ENCODE results near the gene SPINK1. TPM values are rescaled to one million over a fixed set of nuclear protein-coding genes. Genes with fewer than 3 reads are reported as not detected.

SPINK1 gene
- polyA plus RNA-seq, 3 donors from 2014 or later: not detected

GRCh38 chr5:147860641-147861025 is 29.2 kb upstream of the SPINK1 start:
- Mint-ChIP-seq H3K27me3 (ENCODE audit: low read depth in 3 of 3) (peaks cover 0 to 5% (median 0%) of the 10 kb centered on the region in 3 donors), H3K4me1 (peaks cover 2 to 6% of the 10 kb centered on the region in 2 donors), H3K36me3 (no peaks in the 10 kb centered on the region), H3K27ac (no peak overlapping the region), H3K9me3 (no peaks in the 10 kb centered on the region), H3K4me3 (no peak overlapping the region)
- no peak for DNase-seq

GRCh38 chr5:147859962-147860640 is 28.6 kb upstream of the SPINK1 start:
- H3K4me1 Mint-ChIP-seq: peaks cover 2 to 6% of the 10 kb centered on the region in 2 donors
- no peaks in the 10 kb centered on the region for H3K9me3 Mint-ChIP-seq
- DNase-seq: no peak
- H3K27ac Mint-ChIP-seq: no peak overlapping the region
- no peak overlapping the region for H3K4me3 Mint-ChIP-seq
- peaks cover 0 to 5% (median 2%) of the 10 kb centered on the region in 3 donors for H3K27me3 Mint-ChIP-seq (ENCODE audit: low read depth in 3 of 3)
- H3K36me3 Mint-ChIP-seq: no peaks in the 10 kb centered on the region

DNA sequence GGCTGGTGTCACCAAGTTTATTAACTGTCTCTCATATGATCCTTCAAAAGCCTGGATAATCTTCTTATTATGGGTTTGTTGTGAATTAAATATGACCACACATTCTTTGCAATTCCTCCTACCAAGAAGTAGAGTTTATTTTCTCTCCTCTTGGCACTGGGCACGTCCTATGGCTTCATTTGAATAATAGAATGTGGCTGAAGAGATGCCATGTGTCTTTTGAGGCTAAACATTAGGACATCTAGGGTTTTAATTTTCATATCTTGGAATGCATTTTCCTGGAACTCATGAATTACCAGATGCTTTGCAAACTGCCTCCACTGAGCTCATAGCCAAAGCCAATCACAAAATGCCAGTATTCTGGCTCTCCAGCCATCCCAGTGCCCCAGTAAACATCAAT is 27.1 kb upstream of the SPINK1 start:
- no peaks in the 10 kb centered on the region for H3K36me3 Mint-ChIP-seq
- DNase-seq: no peak
- H3K27me3 Mint-ChIP-seq (ENCODE audit: low read depth in 3 of 3): peaks cover 4 to 6% (median 5%) of the 10 kb centered on the region in 3 donors
- no peak overlapping the region for H3K4me3 Mint-ChIP-seq
- H3K9me3 Mint-ChIP-seq: no peaks in the 10 kb centered on the region
- H3K4me1 Mint-ChIP-seq: peaks cover 2 to 6% of the 10 kb centered on the region in 2 donors
- H3K27ac Mint-ChIP-seq: no peak overlapping the region

- H3K9me3 Mint-ChIP-seq: no peaks in the 10 kb centered on the region
- no peaks in the 10 kb centered on the region for H3K36me3 Mint-ChIP-seq
- H3K4me3 Mint-ChIP-seq: no peak overlapping the region
- no peak overlapping the region for H3K27ac Mint-ChIP-seq
- peaks cover 4 to 6% (median 5%) of the 10 kb centered on the region in 3 donors for H3K27me3 Mint-ChIP-seq (ENCODE audit: low read depth in 3 of 3)
- DNase-seq: peak; percentile 6 to 37 (median 19)
- peaks cover 2 to 6% of the 10 kb centered on the region in 2 donors for H3K4me1 Mint-ChIP-seq
Observed at GRCh38 chr5:147857302-147858129, 26.0 kb upstream of the SPINK1 start.

DNA sequence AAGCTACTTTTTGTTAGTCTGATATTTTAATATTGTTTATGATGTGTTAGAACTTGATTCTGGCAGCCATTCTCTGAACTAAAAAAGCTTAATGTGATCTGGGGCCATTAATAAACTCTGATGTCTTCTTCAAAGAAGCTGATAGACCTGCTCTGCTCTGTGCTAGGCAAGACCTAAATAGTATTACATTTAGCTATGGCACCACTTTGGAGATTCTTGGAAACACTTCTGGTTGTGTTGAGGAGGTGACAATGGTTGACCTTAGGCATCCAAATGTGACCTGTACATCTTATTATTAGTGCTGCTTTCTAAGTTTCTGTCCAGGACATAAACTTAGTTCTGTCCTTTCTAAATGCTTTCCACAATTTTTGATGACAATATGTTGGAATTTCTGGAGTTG is 25.3 kb upstream of the SPINK1 start:
- no peak for DNase-seq
- Mint-ChIP-seq H3K9me3 (no peaks in the 10 kb centered on the region), H3K36me3 (no peaks in the 10 kb centered on the region), H3K4me1 (peaks cover 2 to 6% of the 10 kb centered on the region in 2 donors), H3K4me3 (no peak overlapping the region), H3K27ac (no peak overlapping the region), H3K27me3 (ENCODE audit: low read depth in 3 of 3) (peaks cover 4 to 6% (median 5%) of the 10 kb centered on the region in 3 donors)

GRCh38 chr5:147855774-147856069 is 24.3 kb upstream of the SPINK1 start:
- H3K4me1 Mint-ChIP-seq: peaks cover 2 to 6% of the 10 kb centered on the region in 2 donors
- no peak for DNase-seq
- no peak overlapping the region for H3K27ac Mint-ChIP-seq
- H3K27me3 Mint-ChIP-seq (ENCODE audit: low read depth in 3 of 3): peaks cover 2 to 6% (median 4%) of the 10 kb centered on the region in 3 donors
- no peaks in the 10 kb centered on the region for H3K9me3 Mint-ChIP-seq
- H3K4me3 Mint-ChIP-seq: no peak overlapping the region
- H3K36me3 Mint-ChIP-seq: no peaks in the 10 kb centered on the region

DNA sequence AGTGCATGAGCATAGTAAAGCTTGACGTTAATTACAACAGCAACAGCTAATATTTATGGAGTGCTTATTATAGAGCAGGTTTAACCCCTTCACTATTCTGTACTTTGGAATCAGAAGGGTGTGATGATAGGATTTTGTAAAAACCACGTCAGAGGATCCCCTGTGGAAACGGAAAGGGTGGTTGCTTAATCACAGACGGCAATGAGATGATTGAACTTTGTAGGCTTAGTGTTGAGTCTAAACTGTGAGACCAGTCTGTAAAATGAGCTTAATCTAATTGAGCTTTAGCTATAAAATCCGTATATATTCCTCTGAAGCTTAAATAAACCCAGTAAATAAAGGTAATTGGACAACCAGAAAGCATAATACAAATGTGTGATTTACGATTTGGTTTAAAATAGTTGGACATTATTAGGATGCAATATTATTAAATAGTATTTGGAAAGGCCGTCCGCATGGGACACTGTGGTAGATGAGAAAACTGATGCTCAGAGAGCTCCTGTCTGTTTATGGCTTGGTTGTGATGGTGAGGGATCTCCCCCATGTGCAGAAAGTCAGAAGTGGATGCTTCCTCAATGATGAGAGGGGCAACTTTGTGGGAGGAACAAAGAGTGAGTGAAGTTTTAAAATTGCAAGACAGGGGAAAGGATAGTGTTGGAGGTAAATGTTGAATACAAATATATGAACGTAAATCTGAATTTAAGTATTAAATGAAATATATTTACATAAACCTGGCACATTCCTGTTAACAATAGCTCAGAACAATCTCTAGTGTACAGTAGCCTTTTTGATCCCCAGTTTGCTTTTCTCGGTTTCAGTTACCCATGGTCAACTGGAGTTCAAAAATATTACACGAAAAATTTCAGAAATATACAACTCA is 23.7 kb upstream of the SPINK1 start:
- Mint-ChIP-seq H3K27ac (no peak overlapping the region), H3K4me1 (peaks cover 2 to 6% of the 10 kb centered on the region in 2 donors), H3K9me3 (no peaks in the 10 kb centered on the region), H3K4me3 (no peak overlapping the region), H3K27me3 (ENCODE audit: low read depth in 3 of 3) (peaks cover 2 to 6% (median 4%) of the 10 kb centered on the region in 3 donors), H3K36me3 (no peaks in the 10 kb centered on the region)
- no peak for DNase-seq

DNA sequence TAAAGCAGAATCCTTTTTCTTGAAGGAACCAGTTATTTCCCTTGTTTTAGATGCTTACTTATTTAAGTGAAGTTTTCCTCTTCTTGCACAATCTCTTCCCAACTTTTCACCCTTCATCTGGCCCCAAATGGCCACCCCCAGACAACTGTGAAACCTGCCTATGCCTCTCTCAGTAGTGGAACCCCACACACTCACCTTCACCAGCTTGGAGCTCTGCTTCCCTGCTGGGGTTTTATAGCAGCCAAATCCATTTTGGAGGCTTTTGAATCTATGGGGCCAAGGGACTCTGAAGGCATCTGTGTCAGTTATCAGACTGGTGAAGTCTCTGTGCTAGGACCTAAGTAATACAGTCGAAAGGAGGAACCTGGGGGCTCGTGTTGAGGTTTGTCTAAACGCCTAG is 22.9 kb upstream of the SPINK1 start:
- no peak overlapping the region for H3K27ac Mint-ChIP-seq
- peaks cover 2 to 6% of the 10 kb centered on the region in 2 donors for H3K4me1 Mint-ChIP-seq

DNA sequence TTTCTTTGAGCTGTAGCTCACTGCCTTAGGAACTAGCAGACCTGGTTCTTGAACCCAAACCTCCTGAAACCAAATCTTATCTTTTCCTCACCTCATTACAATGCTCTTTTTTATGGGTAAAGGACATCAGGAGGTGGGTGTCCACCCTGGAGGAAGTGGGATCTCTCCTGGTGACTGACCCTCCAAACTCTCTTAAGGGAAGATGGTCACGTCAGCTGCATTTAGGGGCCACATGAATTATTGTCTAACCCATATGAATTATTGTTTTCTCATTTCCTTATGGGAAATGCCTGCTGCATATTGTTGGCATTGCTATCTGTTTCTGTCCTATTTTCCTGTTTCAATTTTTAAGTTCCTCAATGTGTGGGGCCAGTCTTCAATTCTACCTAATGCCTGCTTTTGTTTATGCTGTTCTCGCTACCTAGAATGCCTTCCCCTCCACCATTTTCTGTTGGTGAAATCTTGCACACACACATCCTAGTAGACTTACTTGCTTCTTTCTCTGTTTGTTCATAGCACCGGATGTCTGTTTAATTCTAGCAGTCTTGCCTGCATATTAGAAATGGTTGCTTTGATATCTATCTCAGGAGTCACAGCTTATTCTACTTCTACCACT is 22.0 kb upstream of the SPINK1 start:
- H3K4me1 Mint-ChIP-seq: peaks cover 2 to 6% of the 10 kb centered on the region in 2 donors
- no peaks in the 10 kb centered on the region for H3K36me3 Mint-ChIP-seq
- H3K27ac Mint-ChIP-seq: no peak overlapping the region
- H3K9me3 Mint-ChIP-seq: no peaks in the 10 kb centered on the region
- peaks cover 2 to 9% (median 6%) of the 10 kb centered on the region in 3 donors for H3K27me3 Mint-ChIP-seq (ENCODE audit: low read depth in 3 of 3)
- H3K4me3 Mint-ChIP-seq: no peak overlapping the region
- DNase-seq: no peak

More for the DNA sequence above, 22.9 kb upstream of the SPINK1 start:
- Mint-ChIP-seq H3K9me3 (no peaks in the 10 kb centered on the region), H3K27me3 (ENCODE audit: low read depth in 3 of 3) (peaks cover 2 to 6% (median 5%) of the 10 kb centered on the region in 3 donors), H3K4me3 (no peak overlapping the region), H3K36me3 (no peaks in the 10 kb centered on the region)
- no peak for DNase-seq

DNA sequence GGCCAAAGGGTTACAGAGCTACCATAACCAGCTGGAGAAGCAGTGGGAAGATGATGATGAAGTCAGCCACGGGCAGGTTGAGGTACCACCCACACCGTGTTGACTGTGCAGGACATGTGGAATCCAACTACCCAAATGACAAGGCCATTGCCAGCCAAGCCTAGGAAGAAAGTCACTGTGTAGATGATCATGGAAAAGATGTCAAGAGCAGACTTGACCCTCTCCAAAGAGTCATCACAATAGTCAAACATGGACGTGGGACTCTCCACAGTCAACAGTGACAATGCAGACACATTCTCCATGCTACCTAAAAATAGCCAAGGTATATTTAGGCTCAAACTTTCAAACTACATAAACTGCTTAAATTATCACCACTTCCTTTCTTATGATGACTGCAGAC is 20.9 kb upstream of the SPINK1 start:
- Mint-ChIP-seq H3K36me3 (no peaks in the 10 kb centered on the region), H3K4me3 (no peak overlapping the region), H3K27ac (no peak overlapping the region), H3K4me1 (peaks cover 0 to 2% of the 10 kb centered on the region in 2 donors), H3K9me3 (no peaks in the 10 kb centered on the region), H3K27me3 (ENCODE audit: low read depth in 3 of 3) (peaks cover 5 to 9% (median 6%) of the 10 kb centered on the region in 3 donors)
- DNase-seq: no peak

GRCh38 chr5:147851578-147851977 is 20.1 kb upstream of the SPINK1 start:
- no peaks in the 10 kb centered on the region for H3K9me3 Mint-ChIP-seq
- H3K27ac Mint-ChIP-seq: no peak overlapping the region
- no peaks in the 10 kb centered on the region for H3K4me1 Mint-ChIP-seq
- no peak overlapping the region for H3K4me3 Mint-ChIP-seq
- H3K27me3 Mint-ChIP-seq (ENCODE audit: low read depth in 3 of 3): peaks cover 9% of the 10 kb centered on the region in 3 donors
- DNase-seq: no peak
- H3K36me3 Mint-ChIP-seq: no peaks in the 10 kb centered on the region

GRCh38 chr5:147849226-147849625 is 17.8 kb upstream of the SPINK1 start:
- DNase-seq: no peak
- Mint-ChIP-seq H3K27me3 (ENCODE audit: low read depth in 3 of 3) (peaks cover 3 to 12% (median 6%) of the 10 kb centered on the region in 3 donors), H3K4me1 (no peaks in the 10 kb centered on the region), H3K4me3 (no peak overlapping the region), H3K36me3 (no peaks in the 10 kb centered on the region), H3K9me3 (no peaks in the 10 kb centered on the region), H3K27ac (no peak overlapping the region)

GRCh38 chr5:147845618-147846017 is 14.1 kb upstream of the SPINK1 start:
- H3K27me3 Mint-ChIP-seq (ENCODE audit: low read depth in 3 of 3): peaks cover 3 to 20% (median 7%) of the 10 kb centered on the region in 3 donors
- no peak overlapping the region for H3K4me3 Mint-ChIP-seq
- no peaks in the 10 kb centered on the region for H3K9me3 Mint-ChIP-seq
- H3K36me3 Mint-ChIP-seq: no peaks in the 10 kb centered on the region
- no peaks in the 10 kb centered on the region for H3K4me1 Mint-ChIP-seq
- no peak overlapping the region for H3K27ac Mint-ChIP-seq
- no peak for DNase-seq
